ENCODE results near the gene OTOP2. TPM values are rescaled to one million over a fixed set of nuclear protein-coding genes. Genes with fewer than 3 reads are reported as not detected.

Gene OTOP2
- total RNA-seq, 1 donor from 2014 or later: not detected

- Mint-ChIP-seq H3K4me3 (no peak overlapping the region), H3K36me3 (ENCODE audit: low read depth) (no peaks in the 10 kb centered on the region), H3K9me3 (no peaks in the 10 kb centered on the region), H3K27me3 (ENCODE audit: low read depth) (peaks cover 82% of the 10 kb centered on the region), H3K4me1 (peaks cover 4% of the 10 kb centered on the region), H3K27ac (ENCODE audit: unreplicated experiment) (no peak overlapping the region)
- no peak for DNase-seq (ENCODE audit: low read depth, low spot score)
- no peak for TF ChIP-seq CTCF (conservative IDR thresholded peaks at IDR 0.05)
These were observed 30.0 kb upstream of the OTOP2 start for GRCh38 chr17:74893936-74894671.

- H3K27me3 Mint-ChIP-seq (ENCODE audit: low read depth): peaks cover 68% of the 10 kb centered on the region
- H3K36me3 Mint-ChIP-seq (ENCODE audit: low read depth): no peaks in the 10 kb centered on the region
- H3K27ac Mint-ChIP-seq (ENCODE audit: unreplicated experiment): no peak overlapping the region
- DNase-seq (ENCODE audit: low read depth, low spot score): no peak
- no peak for TF ChIP-seq CTCF (conservative IDR thresholded peaks at IDR 0.05)
- peaks cover 4% of the 10 kb centered on the region for H3K4me1 Mint-ChIP-seq
- H3K4me3 Mint-ChIP-seq: no peak overlapping the region
- H3K9me3 Mint-ChIP-seq: no peaks in the 10 kb centered on the region
These were observed 25.6 kb upstream of the OTOP2 start for GRCh38 chr17:74898376-74898946.

- H3K36me3 Mint-ChIP-seq (ENCODE audit: low read depth): no peaks in the 10 kb centered on the region
- H3K4me3 Mint-ChIP-seq: no peak overlapping the region
- H3K4me1 Mint-ChIP-seq: no peaks in the 10 kb centered on the region
- H3K27me3 Mint-ChIP-seq (ENCODE audit: low read depth): peaks cover 59% of the 10 kb centered on the region
- no peaks in the 10 kb centered on the region for H3K9me3 Mint-ChIP-seq
- H3K27ac Mint-ChIP-seq (ENCODE audit: unreplicated experiment): no peak overlapping the region
- no peak for DNase-seq (ENCODE audit: low read depth, low spot score)
- no peak for TF ChIP-seq CTCF (conservative IDR thresholded peaks at IDR 0.05)
These were observed 23.9 kb upstream of the OTOP2 start for GRCh38 chr17:74900208-74900607.

GRCh38 chr17:74901353-74902135 lies 22.5 kb upstream of the OTOP2 start:
- Mint-ChIP-seq H3K9me3 (peaks cover 3% of the 10 kb centered on the region), H3K4me3 (no peak overlapping the region), H3K36me3 (ENCODE audit: low read depth) (no peaks in the 10 kb centered on the region), H3K4me1 (no peaks in the 10 kb centered on the region), H3K27me3 (ENCODE audit: low read depth) (peaks cover 49% of the 10 kb centered on the region), H3K27ac (ENCODE audit: unreplicated experiment) (no peak overlapping the region)
- DNase-seq (ENCODE audit: low read depth, low spot score): no peak
- no peak for TF ChIP-seq CTCF (conservative IDR thresholded peaks at IDR 0.05)

GRCh38 chr17:74903034-74903433 lies 21.0 kb upstream of the OTOP2 start:
- Mint-ChIP-seq H3K27me3 (ENCODE audit: low read depth) (peaks cover 36% of the 10 kb centered on the region), H3K9me3 (peaks cover 3% of the 10 kb centered on the region), H3K27ac (ENCODE audit: unreplicated experiment) (no peak overlapping the region)

More at GRCh38 chr17:74903034-74903433, 21.0 kb upstream of the OTOP2 start:
- no peaks in the 10 kb centered on the region for H3K36me3 Mint-ChIP-seq (ENCODE audit: low read depth)
- no peaks in the 10 kb centered on the region for H3K4me1 Mint-ChIP-seq
- TF ChIP-seq CTCF (conservative IDR thresholded peaks at IDR 0.05): no peak
- no peak for DNase-seq (ENCODE audit: low read depth, low spot score)
- no peak overlapping the region for H3K4me3 Mint-ChIP-seq

Data from neural crest cell (in vitro differentiated cells).